GM21576 (cell line): ENCODE results near the gene TSHZ2.

Source experiments
- ATAC-seq: cut with Tn5 transposase; IDR thresholded peaks from one replicate; pipeline ENCODE4 v1.9.1; 2021; ENCODE audit warnings: mild to moderate bottlenecking, moderate library complexity; ENCODE audit not compliant: unreplicated experiment

Gene TSHZ2

GRCh38 chr20:52972190-52972937 lies at the start of gene TSHZ2:
TSS of gene TSHZ2 (plus strand) at chr20:52972358. CDS start at chr20:52973294, 936 bp downstream.
- ATAC-seq: no peak

GRCh38 chr20:52922436-52922835 lies 49.7 kb upstream of the TSHZ2 start:
- ATAC-seq: no peak

GRCh38 chr20:52923123-52923937 lies 48.8 kb upstream of the TSHZ2 start:
- ATAC-seq: no peak

GRCh38 chr20:52924411-52925271 lies 47.5 kb upstream of the TSHZ2 start:
- no peak for ATAC-seq

GRCh38 chr20:52926505-52926904 lies 45.7 kb upstream of the TSHZ2 start:
- ATAC-seq: no peak

- ATAC-seq: no peak
Measured at GRCh38 chr20:52933867-52934266, 38.3 kb upstream of the TSHZ2 start.

GRCh38 chr20:52936351-52937340 lies 35.5 kb upstream of the TSHZ2 start:
- ATAC-seq: no peak

GRCh38 chr20:52937591-52938100 lies 34.5 kb upstream of the TSHZ2 start:
- ATAC-seq: no peak

GRCh38 chr20:52939141-52939540 lies 33.0 kb upstream of the TSHZ2 start:
- ATAC-seq: no peak

- ATAC-seq: no peak
Measured at GRCh38 chr20:52941808-52942207, 30.4 kb upstream of the TSHZ2 start.

GRCh38 chr20:52943185-52943841 lies 28.8 kb upstream of the TSHZ2 start:
- ATAC-seq: no peak

- ATAC-seq: no peak
Measured at GRCh38 chr20:52945268-52945667, 26.9 kb upstream of the TSHZ2 start.

- ATAC-seq: no peak
Measured at GRCh38 chr20:52945862-52946522, 26.2 kb upstream of the TSHZ2 start.

GRCh38 chr20:52948491-52948890 lies 23.7 kb upstream of the TSHZ2 start:
- no peak for ATAC-seq

GRCh38 chr20:52953020-52953419 lies 19.1 kb upstream of the TSHZ2 start:
- ATAC-seq: no peak

GRCh38 chr20:52954849-52955248 lies 17.3 kb upstream of the TSHZ2 start:
- ATAC-seq: no peak

GRCh38 chr20:52958211-52958610 lies 13.9 kb upstream of the TSHZ2 start:
- no peak for ATAC-seq

GRCh38 chr20:52959125-52959524 lies 13.0 kb upstream of the TSHZ2 start:
- no peak for ATAC-seq

- ATAC-seq: no peak
Measured at GRCh38 chr20:52962183-52962582, 10.0 kb upstream of the TSHZ2 start.
